ENCODE results near the gene FAM111B. TPM values are rescaled to one million over a fixed set of nuclear protein-coding genes. Genes with fewer than 3 reads are reported as not detected.

FAM111B gene
- total RNA-seq, 1 donor from 2014 or later, result 1.1 TPM

- peaks cover under 1% of the 10 kb centered on the region for H3K4me1 ChIP-seq
- H3K36me3 ChIP-seq, result no peaks in the 10 kb centered on the region
- ATAC-seq (no peak), DNase-seq (no peak)
- no peak overlapping the region for H3K27ac ChIP-seq
- intact Hi-C loops (cut with DNase I), result no loop called here
- H3K4me3 ChIP-seq, result no peak overlapping the region
- peaks cover under 1% of the 10 kb centered on the region for H3K9me3 ChIP-seq
- TF ChIP-seq, protein P1, sequence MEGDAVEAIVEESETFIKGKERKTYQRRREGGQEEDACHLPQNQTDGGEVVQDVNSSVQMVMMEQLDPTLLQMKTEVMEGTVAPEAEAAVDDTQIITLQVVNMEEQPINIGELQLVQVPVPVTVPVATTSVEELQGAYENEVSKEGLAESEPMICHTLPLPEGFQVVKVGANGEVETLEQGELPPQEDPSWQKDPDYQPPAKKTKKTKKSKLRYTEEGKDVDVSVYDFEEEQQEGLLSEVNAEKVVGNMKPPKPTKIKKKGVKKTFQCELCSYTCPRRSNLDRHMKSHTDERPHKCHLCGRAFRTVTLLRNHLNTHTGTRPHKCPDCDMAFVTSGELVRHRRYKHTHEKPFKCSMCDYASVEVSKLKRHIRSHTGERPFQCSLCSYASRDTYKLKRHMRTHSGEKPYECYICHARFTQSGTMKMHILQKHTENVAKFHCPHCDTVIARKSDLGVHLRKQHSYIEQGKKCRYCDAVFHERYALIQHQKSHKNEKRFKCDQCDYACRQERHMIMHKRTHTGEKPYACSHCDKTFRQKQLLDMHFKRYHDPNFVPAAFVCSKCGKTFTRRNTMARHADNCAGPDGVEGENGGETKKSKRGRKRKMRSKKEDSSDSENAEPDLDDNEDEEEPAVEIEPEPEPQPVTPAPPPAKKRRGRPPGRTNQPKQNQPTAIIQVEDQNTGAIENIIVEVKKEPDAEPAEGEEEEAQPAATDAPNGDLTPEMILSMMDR (IDR thresholded peaks at IDR 0.05), result no peak
- no peaks in the 10 kb centered on the region for H3K27me3 ChIP-seq (ENCODE audit: low read depth)
Measured at GRCh38 chr11:59112494-59112893, 5.5 kb downstream of the FAM111B start.

GRCh38 chr11:59114344-59114743 is 7.3 kb downstream of the FAM111B start:
- intact Hi-C loops (cut with DNase I), result no loop called here
- Histone ChIP-seq H3K27ac (no peak overlapping the region), H3K36me3 (no peaks in the 10 kb centered on the region), H3K4me3 (no peak overlapping the region), H3K27me3 (ENCODE audit: low read depth) (no peaks in the 10 kb centered on the region), H3K4me1 (no peaks in the 10 kb centered on the region), H3K9me3 (peaks cover 17% of the 10 kb centered on the region)
- ATAC-seq (no peak), DNase-seq (no peak)
- TF ChIP-seq, protein P1 (IDR thresholded peaks at IDR 0.05), result no peak

DNA sequence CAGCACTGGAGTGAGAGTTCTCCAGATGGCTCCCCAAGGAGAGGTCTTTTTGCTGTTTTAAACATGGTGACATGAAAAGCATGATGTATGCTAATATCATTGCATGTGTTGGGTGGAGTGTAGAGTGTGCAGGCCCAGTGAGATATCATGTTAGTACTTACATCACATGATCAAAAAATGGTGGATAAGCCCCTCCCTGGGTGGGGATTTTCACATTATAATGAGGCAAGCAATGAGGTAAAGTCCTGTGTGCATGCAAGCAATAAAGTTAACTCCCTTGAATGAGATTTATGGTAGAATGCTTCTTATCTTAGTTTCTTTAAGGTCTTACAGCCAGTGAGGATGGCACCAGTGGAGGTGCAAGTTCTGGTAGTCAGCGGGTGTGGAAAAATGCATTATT is 8.5 kb downstream of the FAM111B start:
- DNase-seq (no peak), ATAC-seq (no peak)
- intact Hi-C loops (cut with DNase I), result no loop called here
- Histone ChIP-seq H3K27ac (no peak overlapping the region), H3K27me3 (ENCODE audit: low read depth) (no peaks in the 10 kb centered on the region), H3K9me3 (peaks cover 17% of the 10 kb centered on the region), H3K4me3 (no peak overlapping the region), H3K36me3 (no peaks in the 10 kb centered on the region), H3K4me1 (no peaks in the 10 kb centered on the region)
- TF ChIP-seq, protein P1 (IDR thresholded peaks at IDR 0.05), result no peak

- H3K4me3 ChIP-seq, result no peak overlapping the region
- no peak overlapping the region for H3K27ac ChIP-seq
- H3K4me1 ChIP-seq, result no peaks in the 10 kb centered on the region
- no peaks in the 10 kb centered on the region for H3K36me3 ChIP-seq
- no peak for DNase-seq
- peaks cover 17% of the 10 kb centered on the region for H3K9me3 ChIP-seq
- TF ChIP-seq, protein P1 (IDR thresholded peaks at IDR 0.05), result no peak
- ATAC-seq, result no peak
- intact Hi-C loops (cut with DNase I), result no loop called here
- no peaks in the 10 kb centered on the region for H3K27me3 ChIP-seq (ENCODE audit: low read depth)
Measured at GRCh38 chr11:59117774-59118173, 10.7 kb downstream of the FAM111B start.

DNA sequence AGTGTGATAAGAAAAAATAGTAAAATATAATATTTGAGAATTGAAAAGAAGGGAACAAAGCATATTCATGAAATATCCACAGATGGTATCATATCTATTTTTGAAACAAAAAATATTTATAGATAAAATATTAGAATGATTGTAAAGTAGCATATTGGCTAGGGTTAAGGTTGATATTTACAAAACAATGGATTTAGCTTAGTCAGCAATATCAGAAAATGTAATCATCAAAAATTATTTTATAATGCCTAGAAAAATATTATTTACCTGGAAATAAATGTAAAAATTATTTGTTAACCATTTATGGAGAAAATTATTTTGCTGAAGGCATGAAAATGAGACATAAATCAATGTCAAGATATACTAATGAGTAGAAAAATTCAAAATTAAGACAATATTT is 12.8 kb downstream of the FAM111B start:
- H3K4me3 ChIP-seq, result no peak overlapping the region
- intact Hi-C loops (cut with DNase I), result no loop called here
- ATAC-seq, result no peak
- DNase-seq, result no peak
- no peak overlapping the region for H3K27ac ChIP-seq
- H3K9me3 ChIP-seq, result peaks cover 17% of the 10 kb centered on the region
- H3K4me1 ChIP-seq, result no peaks in the 10 kb centered on the region
- no peaks in the 10 kb centered on the region for H3K36me3 ChIP-seq
- TF ChIP-seq, protein P1 (IDR thresholded peaks at IDR 0.05), result no peak
- H3K27me3 ChIP-seq (ENCODE audit: low read depth), result no peaks in the 10 kb centered on the region
